ENCODE measurements around the gene ATOH8. TPM values are rescaled to one million over a fixed set of nuclear protein-coding genes. Genes with fewer than 3 reads are reported as not detected.

ATOH8 gene
- total RNA-seq, 1 experiment from 2014 or later = 0.20 TPM

DNA sequence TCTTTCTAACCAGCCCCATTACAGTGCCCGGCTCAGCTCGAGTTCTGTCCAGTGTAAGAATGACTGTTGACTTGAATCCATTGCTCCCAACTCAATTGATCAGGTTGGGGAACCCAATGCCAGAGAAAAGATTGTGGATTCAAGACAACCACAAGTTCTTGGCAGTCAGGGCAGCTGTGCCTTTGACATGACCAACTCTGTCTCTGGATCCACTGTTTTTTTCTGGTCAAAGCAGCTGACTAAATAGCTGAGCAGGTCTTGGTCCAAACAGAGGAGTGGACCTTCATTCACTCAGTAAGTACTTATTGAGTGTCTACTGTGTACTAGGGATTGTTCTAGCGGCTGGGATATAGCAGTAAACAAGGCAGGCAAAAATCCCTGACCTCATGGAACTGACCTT is 6.3 kb upstream of the ATOH8 start:
- WGBS (ENCODE audit: extremely low coverage, insufficient read length, low lambda C conversion rate) = no CpG with 5 or more reads among the region's 3 CpGs
- peaks cover 6 to 17% of the 10 kb centered on the region in 2 experiments for H3K4me1 Mint-ChIP-seq
- Histone ChIP-seq H3K9ac (ENCODE audit: extremely low read depth, insufficient read length, low read length) (no peak overlapping the region), H3K4ac (ENCODE audit: low read depth, low read length) (no peak overlapping the region), H3K79me1 (ENCODE audit: insufficient read depth, low read depth, low read length, poor library complexity, severe bottlenecking) (no peaks in the 10 kb centered on the region), H4K20me1 (ENCODE audit: control insufficient read depth, insufficient read depth, insufficient read length) (no peaks in the 10 kb centered on the region), H2BK15ac (ENCODE audit: low read depth, low read length) (no peak overlapping the region), H3K18ac (ENCODE audit: insufficient read length, low read depth, low read length) (no peak overlapping the region), H3T11ph (ENCODE audit: low read length) (no peak overlapping the region), H3K56ac (ENCODE audit: insufficient read length, low read depth, low read length) (no peak overlapping the region), H3K23me2 (ENCODE audit: insufficient read length, low read depth, low read length, poor library complexity, severe bottlenecking) (no peaks in the 10 kb centered on the region), H3K9me3 (ENCODE audit: control insufficient read depth, low read depth, low read length) (no peaks in the 10 kb centered on the region), H3K4me1 (ENCODE audit: insufficient read depth, low read length) (no peaks in the 10 kb centered on the region), H3K79me2 (ENCODE audit: insufficient read depth, low read length) (no peaks in the 10 kb centered on the region), H2BK20ac (ENCODE audit: low read depth, low read length, poor library complexity, severe bottlenecking) (no peak overlapping the region), H3K27me3 (ENCODE audit: insufficient read depth, low read length) (peaks cover 17% of the 10 kb centered on the region), H4K5ac (ENCODE audit: insufficient read length, low read depth, low read length) (no peak overlapping the region), H2BK120ac (ENCODE audit: low read depth, low read length, poor library complexity, severe bottlenecking) (no peak overlapping the region), H3K4me2 (ENCODE audit: insufficient read depth, insufficient read length, low read length) (no peak overlapping the region), H2AK5ac (ENCODE audit: insufficient read length, low read length) (no peak overlapping the region), H2BK5ac (ENCODE audit: insufficient read length, low read length) (no peak overlapping the region), H4K8ac (replicated peaks; ENCODE audit: insufficient read length, low read depth, low read length) (no peak overlapping the region), H4K91ac (ENCODE audit: insufficient read length, low read depth, low read length) (no peak overlapping the region), H3K27ac (ENCODE audit: insufficient read length, low read depth, low read length) (no peak overlapping the region), H2BK12ac (ENCODE audit: insufficient read length, low read depth, low read length) (no peak overlapping the region), H2AFZ (ENCODE audit: low read length) (no peak overlapping the region), H3K14ac (ENCODE audit: insufficient read depth, low read length) (no peak overlapping the region), H3K23ac (ENCODE audit: insufficient read length, low read depth, low read length) (no peak overlapping the region)
- DNase-seq = no peak
- no peaks in the 10 kb centered on the region for H3K9me3 Mint-ChIP-seq
- TF ChIP-seq CTCF (conservative IDR thresholded peaks at IDR 0.05) = no peak
- peaks cover 93% of the 10 kb centered on the region for H3K27me3 Mint-ChIP-seq (ENCODE audit: low read depth)
- no peaks in the 10 kb centered on the region; a peak in 1 of 7 replicates for H3K36me3 Mint-ChIP-seq (ENCODE audit: insufficient read depth in 1 of 3, low read depth in 3 of 3)
- H3K4me3 Mint-ChIP-seq = no peak overlapping the region
- no peak overlapping the region for H3K27ac Mint-ChIP-seq
